Astrocyte of the cerebellum (primary cell): ENCODE measurements around the gene VTA1.

Experiments
- DNase-seq: peaks from one replicate; pipeline ENCODE4 v3.0.0-alpha.2; 2011; ENCODE audit warnings: low read depth
- H3K4me3 ChIP-seq: 2 replicates; pipeline ENCODE4 v1.5.1; 2011; ENCODE audit warnings: mild to moderate bottlenecking, low read depth, low read length, moderate library complexity
- in situ Hi-C: cut with HindIII; loops from 2 replicates; pipeline ENCODE4 v1.10.0; 2017; ENCODE audit warnings: low sequenced_read_pairs
- TF ChIP-seq, protein P1 (sequence below): IDR thresholded peaks from 2 replicates; pipeline ENCODE4 v1.5.1; 2012; ENCODE audit warnings: low read length, low read depth, moderate library complexity, mild to moderate bottlenecking; ENCODE audit errors: missing control alignments

Gene VTA1

DNA sequence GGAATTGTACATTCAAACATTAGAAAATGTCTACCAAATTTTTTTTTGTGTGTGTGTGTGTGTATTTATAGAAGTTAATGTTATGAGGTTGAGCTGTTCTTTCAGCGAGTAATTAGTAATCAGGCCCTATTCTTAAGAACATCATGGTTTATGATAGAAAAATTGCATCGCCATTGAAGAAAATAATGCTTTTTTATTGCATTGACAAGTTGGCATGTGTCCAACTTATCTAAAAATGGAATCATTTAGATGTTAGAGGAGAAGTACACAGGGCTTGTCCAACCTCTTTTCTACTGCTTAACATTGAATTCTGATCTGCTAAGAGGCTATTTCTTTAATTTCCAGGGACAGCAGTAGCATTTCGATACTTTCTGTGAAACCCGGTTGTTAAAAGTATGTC lies 93.1 kb downstream of the VTA1 start:
- H3K4me3 ChIP-seq = no peak overlapping the region
- in situ Hi-C loops = no loop called here
- TF ChIP-seq, protein P1, sequence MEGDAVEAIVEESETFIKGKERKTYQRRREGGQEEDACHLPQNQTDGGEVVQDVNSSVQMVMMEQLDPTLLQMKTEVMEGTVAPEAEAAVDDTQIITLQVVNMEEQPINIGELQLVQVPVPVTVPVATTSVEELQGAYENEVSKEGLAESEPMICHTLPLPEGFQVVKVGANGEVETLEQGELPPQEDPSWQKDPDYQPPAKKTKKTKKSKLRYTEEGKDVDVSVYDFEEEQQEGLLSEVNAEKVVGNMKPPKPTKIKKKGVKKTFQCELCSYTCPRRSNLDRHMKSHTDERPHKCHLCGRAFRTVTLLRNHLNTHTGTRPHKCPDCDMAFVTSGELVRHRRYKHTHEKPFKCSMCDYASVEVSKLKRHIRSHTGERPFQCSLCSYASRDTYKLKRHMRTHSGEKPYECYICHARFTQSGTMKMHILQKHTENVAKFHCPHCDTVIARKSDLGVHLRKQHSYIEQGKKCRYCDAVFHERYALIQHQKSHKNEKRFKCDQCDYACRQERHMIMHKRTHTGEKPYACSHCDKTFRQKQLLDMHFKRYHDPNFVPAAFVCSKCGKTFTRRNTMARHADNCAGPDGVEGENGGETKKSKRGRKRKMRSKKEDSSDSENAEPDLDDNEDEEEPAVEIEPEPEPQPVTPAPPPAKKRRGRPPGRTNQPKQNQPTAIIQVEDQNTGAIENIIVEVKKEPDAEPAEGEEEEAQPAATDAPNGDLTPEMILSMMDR = no peak
- no peak for DNase-seq

DNA sequence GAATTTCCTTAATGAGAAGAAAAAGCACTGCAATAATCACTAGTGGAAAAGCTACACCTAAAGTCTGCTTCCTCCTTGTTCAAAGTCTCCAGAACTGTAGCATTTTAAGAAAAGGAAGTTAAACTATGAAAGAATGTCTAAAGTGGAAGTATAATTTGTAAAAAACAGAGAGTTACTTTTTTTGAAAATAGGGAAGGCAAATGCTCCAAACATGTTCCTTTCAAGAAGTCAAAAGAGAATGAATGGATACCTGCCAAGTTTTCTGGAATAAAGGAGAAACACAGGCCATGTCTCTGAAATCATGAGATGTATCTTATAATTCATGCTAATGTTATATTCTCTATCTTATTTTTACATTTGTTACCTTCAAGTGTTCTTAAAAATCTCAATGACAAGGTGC lies 94.0 kb downstream of the VTA1 start:
- TF ChIP-seq, protein P1 = no peak
- no peak for DNase-seq
- in situ Hi-C loops = no loop called here
- H3K4me3 ChIP-seq = no peak overlapping the region

DNA sequence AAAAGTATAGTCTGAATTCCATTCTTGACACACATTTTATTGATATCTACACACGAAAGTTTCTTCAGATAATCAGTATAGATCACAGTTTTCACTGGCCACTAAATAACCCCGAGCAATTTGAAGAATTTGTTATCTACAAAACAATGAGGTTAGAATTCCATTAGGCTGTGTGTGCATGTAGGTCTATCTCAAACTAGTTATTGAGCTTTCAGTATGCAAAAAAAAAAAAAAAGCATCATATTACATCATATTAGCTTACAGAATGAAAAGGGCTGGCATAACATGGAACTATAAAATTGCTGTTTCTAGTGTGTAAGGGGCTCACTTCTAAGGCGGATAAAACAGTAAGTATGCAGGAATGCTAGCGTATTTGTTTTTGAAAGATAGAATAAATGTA lies 95.2 kb downstream of the VTA1 start:
- H3K4me3 ChIP-seq = no peak overlapping the region
- TF ChIP-seq, protein P1 = no peak
- in situ Hi-C loops = no loop called here
- no peak for DNase-seq

DNA sequence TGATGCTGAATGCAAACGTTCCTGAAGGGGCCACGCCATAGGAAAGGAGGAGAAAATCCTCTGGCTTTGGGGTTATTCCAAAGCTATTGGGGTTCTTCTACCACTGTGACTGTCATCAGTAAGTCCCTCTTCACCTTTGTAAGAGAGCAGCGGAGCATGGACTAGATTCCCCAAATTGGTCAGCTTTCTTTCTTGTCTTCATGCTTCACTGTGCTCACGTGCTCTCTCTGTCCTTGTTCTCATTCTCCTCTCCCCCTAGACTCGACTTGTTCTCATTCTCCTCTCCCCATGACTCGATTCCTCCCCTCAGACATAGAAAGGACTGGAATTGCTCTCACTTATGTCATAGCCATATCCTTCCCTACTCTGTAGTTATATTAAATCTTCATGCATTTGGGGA lies 99.9 kb downstream of the VTA1 start:
- no peak overlapping the region for H3K4me3 ChIP-seq
- TF ChIP-seq, protein P1 = no peak
- DNase-seq = no peak
- in situ Hi-C loops = no loop called here

DNA sequence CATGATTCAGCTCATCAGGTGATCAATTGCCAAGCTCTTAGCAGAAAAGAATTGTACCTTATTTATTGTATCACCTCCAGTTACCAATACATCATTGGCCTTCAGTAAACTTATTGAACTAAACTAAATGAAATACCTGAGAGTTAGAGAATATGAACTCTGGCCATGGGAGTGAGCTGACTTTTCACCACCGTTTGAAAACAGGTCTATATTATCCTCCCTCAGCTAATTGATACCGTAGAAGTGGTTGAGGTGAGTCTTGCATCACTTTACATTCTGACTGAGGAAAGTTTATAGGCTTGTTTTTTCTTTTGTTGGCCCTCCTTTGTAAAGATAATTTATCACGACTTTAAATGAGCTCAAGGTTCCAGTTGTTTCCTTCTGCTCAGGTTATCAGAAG lies 102.2 kb downstream of the VTA1 start:
- DNase-seq = no peak
- in situ Hi-C loops = no loop called here
- TF ChIP-seq, protein P1 = no peak
- H3K4me3 ChIP-seq = no peak overlapping the region

DNA sequence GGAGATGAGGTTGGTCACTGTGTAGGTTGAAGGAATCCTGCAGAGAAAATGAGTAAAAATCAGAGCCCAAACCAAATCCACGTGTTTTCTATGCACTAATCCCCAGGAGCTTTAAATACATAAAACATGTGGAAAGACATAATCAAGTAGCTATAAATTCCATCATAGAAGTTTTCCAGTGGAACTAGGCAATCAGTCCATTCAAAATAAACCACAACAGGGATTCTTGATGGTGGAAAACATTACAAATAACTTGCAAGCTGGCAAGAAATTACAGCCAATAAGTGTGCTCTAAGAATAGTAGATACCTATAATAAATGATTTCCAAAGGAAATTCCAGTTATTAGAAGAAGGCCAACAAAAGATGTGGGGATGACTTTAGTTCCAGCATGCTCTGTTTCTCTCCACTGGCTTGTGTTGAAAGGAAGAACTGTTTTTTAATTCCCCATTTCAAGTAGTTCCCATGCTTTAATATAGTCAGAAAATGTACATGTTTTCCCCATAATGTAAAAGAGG lies 104.9 kb downstream of the VTA1 start:
- TF ChIP-seq, protein P1 = no peak
- H3K4me3 ChIP-seq = no peak overlapping the region
- no peak for DNase-seq
- in situ Hi-C loops = no loop called here

DNA sequence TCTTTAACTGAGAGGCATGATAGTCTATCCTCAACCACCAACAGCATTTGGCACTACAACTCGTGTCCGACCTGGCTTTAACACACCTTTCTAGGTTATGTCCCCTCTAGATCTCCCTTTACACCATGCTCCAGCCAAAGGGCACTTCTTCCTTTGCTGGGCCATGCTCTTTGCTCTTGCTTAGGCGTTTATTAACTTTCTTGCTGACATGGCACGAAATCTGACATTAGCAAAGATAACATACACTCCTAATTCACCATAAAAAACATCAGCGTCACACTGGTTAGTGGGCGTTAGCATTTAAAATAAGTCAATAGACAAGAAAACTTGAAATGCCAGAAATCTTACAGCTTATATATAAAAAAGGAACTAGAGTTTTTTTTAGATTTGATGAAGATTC lies 107.5 kb downstream of the VTA1 start:
- TF ChIP-seq, protein P1 = no peak
- in situ Hi-C loops = no loop called here

More for the DNA sequence above, 107.5 kb downstream of the VTA1 start:
- DNase-seq = no peak
- no peak overlapping the region for H3K4me3 ChIP-seq
